IPS-20b (cell line): ENCODE results near the gene MRO.

ENCODE experiments used
- H3K27ac ChIP-seq: one replicate; pipeline ENCODE4 v1.5.1; 2013; ENCODE audit warnings: low read length
- H3K27me3 ChIP-seq: 2 replicates; pipeline ENCODE4 v1.6.1; 2013; ENCODE audit warnings: mild to moderate bottlenecking, low read length, inconsistent platforms; ENCODE audit not compliant: insufficient read depth
- H3K36me3 ChIP-seq: 2 replicates; pipeline ENCODE4 v1.6.1; 2013; ENCODE audit warnings: low read depth, mild to moderate bottlenecking, inconsistent platforms, low read length, moderate library complexity; ENCODE audit not compliant: insufficient read depth
- H3K4me1 ChIP-seq: 2 replicates; pipeline ENCODE4 v1.6.1; 2013; ENCODE audit warnings: mild to moderate bottlenecking, control low read depth, inconsistent platforms, low read length, moderate library complexity; ENCODE audit not compliant: insufficient read depth
- H3K4me3 ChIP-seq: 2 replicates; pipeline ENCODE4 v1.5.1; 2013; ENCODE audit warnings: mild to moderate bottlenecking, low read length, inconsistent platforms
- H3K9ac ChIP-seq: 2 replicates; pipeline ENCODE4 v1.6.1; 2013; ENCODE audit warnings: low read depth, mild to moderate bottlenecking, inconsistent platforms, low read length, moderate library complexity
- H3K9me3 ChIP-seq: 2 replicates; pipeline ENCODE4 v1.6.1; 2013; ENCODE audit warnings: mild to moderate bottlenecking, low read depth, low read length, inconsistent platforms; ENCODE audit not compliant: insufficient read depth

Gene MRO

GRCh38 chr18:50832754-50833153 is 12.9 kb upstream of the MRO start:
- Histone ChIP-seq H3K27me3 (no peaks in the 10 kb centered on the region), H3K9me3 (no peaks in the 10 kb centered on the region), H3K4me1 (peaks cover 4% of the 10 kb centered on the region; the same call in 1 of the 2 replicates), H3K4me3 (no peak overlapping the region), H3K27ac (no peak overlapping the region), H3K9ac (no peak overlapping the region), H3K36me3 (no peaks in the 10 kb centered on the region)

GRCh38 chr18:50830544-50830943 is 10.7 kb upstream of the MRO start:
- Histone ChIP-seq H3K27me3 (no peaks in the 10 kb centered on the region), H3K27ac (no peak overlapping the region), H3K4me3 (no peak overlapping the region), H3K36me3 (no peaks in the 10 kb centered on the region), H3K9me3 (no peaks in the 10 kb centered on the region), H3K9ac (no peak overlapping the region), H3K4me1 (peaks cover 4% of the 10 kb centered on the region; the same call in 1 of the 2 replicates)

GRCh38 chr18:50829644-50830043 is 9.8 kb upstream of the MRO start:
- no peaks in the 10 kb centered on the region for H3K27me3 ChIP-seq
- no peaks in the 10 kb centered on the region for H3K36me3 ChIP-seq
- H3K4me3 ChIP-seq = no peak overlapping the region
- H3K27ac ChIP-seq = no peak overlapping the region
- no peaks in the 10 kb centered on the region for H3K9me3 ChIP-seq
- no peak overlapping the region for H3K9ac ChIP-seq
- peaks cover 4% of the 10 kb centered on the region; the same call in 1 of the 2 replicates for H3K4me1 ChIP-seq

GRCh38 chr18:50826027-50826426 is 6.2 kb upstream of the MRO start:
- Histone ChIP-seq H3K27me3 (no peaks in the 10 kb centered on the region), H3K4me3 (no peak overlapping the region), H3K4me1 (no peaks in the 10 kb centered on the region), H3K27ac (no peak overlapping the region), H3K36me3 (no peaks in the 10 kb centered on the region), H3K9me3 (no peaks in the 10 kb centered on the region), H3K9ac (no peak overlapping the region)

- Histone ChIP-seq H3K27ac (no peak overlapping the region), H3K27me3 (no peaks in the 10 kb centered on the region), H3K9me3 (no peaks in the 10 kb centered on the region)
Observed at GRCh38 chr18:50825621-50826020, 5.8 kb upstream of the MRO start.

GRCh38 chr18:50822756-50823155 is 2.9 kb upstream of the MRO start:
- H3K9ac ChIP-seq = no peak overlapping the region
- no peak overlapping the region for H3K27ac ChIP-seq
- no peak overlapping the region for H3K4me3 ChIP-seq
- peaks cover 14% of the 10 kb centered on the region; the same call in 1 of the 2 replicates for H3K4me1 ChIP-seq
- H3K9me3 ChIP-seq = no peaks in the 10 kb centered on the region
- H3K36me3 ChIP-seq = no peaks in the 10 kb centered on the region
- H3K27me3 ChIP-seq = no peaks in the 10 kb centered on the region

More at GRCh38 chr18:50825621-50826020, 5.8 kb upstream of the MRO start:
- H3K9ac ChIP-seq = no peak overlapping the region
- H3K4me1 ChIP-seq = no peaks in the 10 kb centered on the region
- H3K4me3 ChIP-seq = no peak overlapping the region
- no peaks in the 10 kb centered on the region for H3K36me3 ChIP-seq

GRCh38 chr18:50820901-50821520 is 1.2 kb upstream of the MRO start:
- H3K4me1 ChIP-seq = peaks cover 23% of the 10 kb centered on the region; the same call in 1 of the 2 replicates
- H3K9me3 ChIP-seq = no peaks in the 10 kb centered on the region
- no peak overlapping the region for H3K9ac ChIP-seq
- no peak overlapping the region for H3K27ac ChIP-seq
- no peak overlapping the region for H3K4me3 ChIP-seq
- no peaks in the 10 kb centered on the region for H3K27me3 ChIP-seq
- no peaks in the 10 kb centered on the region for H3K36me3 ChIP-seq

GRCh38 chr18:50819027-50819727 is 639 bp downstream of the MRO start:
- Histone ChIP-seq H3K4me3 (peak overlapping the region; percentile 71), H3K4me1 (peaks cover 23% of the 10 kb centered on the region; the same call in 1 of the 2 replicates), H3K27me3 (no peaks in the 10 kb centered on the region), H3K9ac (peak overlapping the region; percentile 65; the same call in 1 of the 2 replicates), H3K27ac (no peak overlapping the region), H3K9me3 (no peaks in the 10 kb centered on the region), H3K36me3 (no peaks in the 10 kb centered on the region)

GRCh38 chr18:50816419-50817166 is 3.2 kb downstream of the MRO start:
- Histone ChIP-seq H3K27ac (no peak overlapping the region), H3K4me1 (peaks cover 23% of the 10 kb centered on the region; the same call in 1 of the 2 replicates), H3K9ac (no peak overlapping the region), H3K27me3 (no peaks in the 10 kb centered on the region), H3K4me3 (no peak overlapping the region), H3K36me3 (no peaks in the 10 kb centered on the region), H3K9me3 (no peaks in the 10 kb centered on the region)

GRCh38 chr18:50814395-50814794 is 5.4 kb downstream of the MRO start:
- no peaks in the 10 kb centered on the region for H3K36me3 ChIP-seq
- H3K4me3 ChIP-seq = no peak overlapping the region
- no peak overlapping the region for H3K27ac ChIP-seq
- no peaks in the 10 kb centered on the region for H3K9me3 ChIP-seq
- H3K27me3 ChIP-seq = no peaks in the 10 kb centered on the region
- H3K9ac ChIP-seq = no peak overlapping the region
- peaks cover 14% of the 10 kb centered on the region; the same call in 1 of the 2 replicates for H3K4me1 ChIP-seq

- H3K4me3 ChIP-seq = no peak overlapping the region
- H3K4me1 ChIP-seq = peaks cover 12% of the 10 kb centered on the region; the same call in 1 of the 2 replicates
- H3K27me3 ChIP-seq = no peaks in the 10 kb centered on the region
- H3K9me3 ChIP-seq = no peaks in the 10 kb centered on the region
- H3K27ac ChIP-seq = no peak overlapping the region
- H3K36me3 ChIP-seq = no peaks in the 10 kb centered on the region
- no peak overlapping the region for H3K9ac ChIP-seq
Observed at GRCh38 chr18:50813353-50813752, 6.5 kb downstream of the MRO start.
